ENCODE data around the gene SRPK2.
"Not testable (repeated sequence)": the region's sequence is repeated elsewhere in the genome, so short reads cannot be mapped to it uniquely, and the experiment has no call there.

Gene SRPK2

DNA sequence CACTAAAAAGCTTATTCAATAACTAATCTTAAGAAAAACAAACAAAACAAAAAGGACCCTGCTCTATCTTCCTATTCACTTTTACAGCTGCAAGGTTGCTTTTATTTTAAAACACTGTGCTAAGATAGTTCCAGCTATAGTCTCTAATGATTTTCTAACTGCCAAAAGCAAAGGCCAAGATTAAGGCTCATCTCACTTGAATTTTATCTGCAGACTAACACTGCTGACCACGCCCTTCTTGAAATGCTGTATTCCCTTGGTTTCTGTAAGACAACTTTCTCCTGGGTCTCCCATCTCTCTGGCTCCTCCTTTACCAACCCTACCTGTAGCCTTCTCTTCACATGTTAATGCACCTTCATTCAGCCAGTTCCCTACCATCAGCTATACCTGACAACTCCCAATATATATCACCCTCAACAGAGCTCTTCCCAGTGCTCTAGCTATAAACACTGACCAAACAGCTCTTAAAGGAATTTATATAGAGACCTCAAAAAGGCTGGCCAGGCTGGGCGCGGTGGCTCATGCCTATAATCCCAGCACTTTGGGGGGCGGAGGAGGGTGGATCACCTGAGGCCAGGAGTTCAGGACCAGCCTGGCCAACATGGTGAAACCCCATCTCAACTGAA, 11.7 kb downstream of the SRPK2 start:
- no peak for DNase-seq

- DNase-seq, result no peak
Measured at GRCh38 chr7:105369944-105370343, 18.8 kb downstream of the SRPK2 start.

DNA sequence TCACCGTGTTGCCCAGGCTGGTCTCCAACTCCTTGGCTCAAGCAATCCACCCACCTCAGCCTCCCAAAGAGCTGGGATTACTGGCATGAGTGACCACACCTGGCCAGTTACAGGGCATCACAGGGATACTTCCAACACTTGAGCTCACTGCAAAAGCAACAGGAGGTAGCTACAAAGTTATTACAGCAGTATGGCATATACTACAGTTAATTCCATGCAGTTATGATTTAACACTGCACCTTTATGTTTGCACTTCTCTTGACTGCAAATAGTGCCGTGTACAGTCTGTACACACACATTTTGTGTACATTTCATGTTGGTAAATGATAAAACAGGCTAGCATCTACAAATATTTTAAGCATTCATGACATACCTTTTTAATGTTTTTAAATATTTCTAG, 21.3 kb downstream of the SRPK2 start:
- no peak for DNase-seq

- DNase-seq, result no peak
Measured at GRCh38 chr7:105365541-105366534, 22.9 kb downstream of the SRPK2 start.

DNA sequence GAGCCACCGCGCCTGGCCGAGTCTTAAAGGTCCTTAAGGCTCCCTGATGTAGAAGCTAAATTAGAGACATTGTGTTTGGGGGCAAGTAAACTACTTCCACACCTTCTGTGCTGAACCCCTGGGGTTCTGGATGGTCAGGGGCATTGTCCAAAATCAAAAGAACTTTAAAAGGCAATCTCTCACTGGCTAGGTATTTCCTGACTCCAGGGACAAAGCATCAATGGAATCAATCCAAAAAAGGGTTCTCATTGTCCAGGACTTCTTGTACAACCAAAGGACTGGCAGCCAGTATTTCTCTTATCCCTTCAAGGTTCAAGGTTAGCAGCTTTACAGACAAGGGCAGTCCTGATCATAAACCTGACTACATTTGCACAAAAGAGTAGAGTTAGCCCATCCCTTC, 24.0 kb downstream of the SRPK2 start:
- no peak for DNase-seq

- not testable (repeated sequence) for DNase-seq
Measured at GRCh38 chr7:105363657-105364056, 25.1 kb downstream of the SRPK2 start.

- DNase-seq, result not testable (repeated sequence)
Measured at GRCh38 chr7:105362685-105363084, 26.0 kb downstream of the SRPK2 start.

DNA sequence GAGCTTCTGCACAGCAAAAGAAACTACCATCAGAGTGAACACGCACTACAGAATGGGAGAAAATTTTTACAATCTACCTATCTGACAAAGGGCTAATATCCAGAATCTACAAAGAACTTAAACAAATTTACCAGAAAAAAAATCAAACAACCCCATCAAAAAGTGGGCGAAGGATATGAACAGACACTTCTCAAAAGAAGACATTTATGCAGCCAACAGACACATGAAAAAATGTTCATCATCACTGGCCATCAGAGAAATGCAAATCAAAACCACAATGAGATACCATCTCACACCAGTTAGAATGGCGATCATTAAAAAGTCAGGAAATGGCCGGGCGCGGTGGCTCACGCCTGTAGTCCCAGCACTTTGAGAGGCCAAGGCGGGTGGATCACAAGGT, 26.7 kb downstream of the SRPK2 start:
- DNase-seq, result not testable (repeated sequence)

GRCh38 chr7:105360149-105360548, 28.6 kb downstream of the SRPK2 start:
- DNase-seq, result not testable (repeated sequence)

- DNase-seq, result no peak
Measured at GRCh38 chr7:105355701-105356100, 33.0 kb downstream of the SRPK2 start.

- no peak for DNase-seq
Measured at GRCh38 chr7:105354383-105354782, 34.3 kb downstream of the SRPK2 start.

GRCh38 chr7:105353752-105354328, 34.9 kb downstream of the SRPK2 start:
- DNase-seq, result no peak

- DNase-seq, result no peak
Measured at GRCh38 chr7:105352901-105353668, 35.6 kb downstream of the SRPK2 start.

DNA sequence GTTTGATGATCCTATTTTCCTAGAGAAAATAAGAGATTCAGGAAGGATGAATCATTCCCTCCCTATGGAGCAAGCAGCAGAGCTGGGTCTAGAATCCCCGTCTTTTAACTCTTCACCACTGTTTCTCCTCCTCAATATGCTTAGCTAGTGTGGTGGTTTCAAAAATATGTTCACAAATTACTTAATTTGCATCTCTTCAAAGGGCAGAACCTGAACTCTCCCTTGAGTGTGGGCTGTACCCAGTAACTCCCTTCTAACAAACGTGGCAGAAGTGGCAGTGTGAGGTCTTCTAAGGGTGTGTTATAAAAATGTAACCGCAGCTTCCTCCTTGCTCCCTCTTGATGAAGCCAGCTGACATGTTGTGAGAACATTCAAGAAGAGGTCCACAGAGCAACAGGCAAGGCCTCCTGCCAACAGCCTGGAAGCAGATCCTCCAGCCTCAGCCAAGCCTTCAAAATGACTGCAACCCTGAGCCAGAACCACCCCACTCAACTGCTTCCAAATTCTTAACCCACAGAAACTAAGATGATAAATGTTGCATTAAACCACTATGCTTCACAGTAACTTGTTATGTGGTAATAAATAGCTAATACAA, 36.6 kb downstream of the SRPK2 start:
- no peak for DNase-seq

DNA sequence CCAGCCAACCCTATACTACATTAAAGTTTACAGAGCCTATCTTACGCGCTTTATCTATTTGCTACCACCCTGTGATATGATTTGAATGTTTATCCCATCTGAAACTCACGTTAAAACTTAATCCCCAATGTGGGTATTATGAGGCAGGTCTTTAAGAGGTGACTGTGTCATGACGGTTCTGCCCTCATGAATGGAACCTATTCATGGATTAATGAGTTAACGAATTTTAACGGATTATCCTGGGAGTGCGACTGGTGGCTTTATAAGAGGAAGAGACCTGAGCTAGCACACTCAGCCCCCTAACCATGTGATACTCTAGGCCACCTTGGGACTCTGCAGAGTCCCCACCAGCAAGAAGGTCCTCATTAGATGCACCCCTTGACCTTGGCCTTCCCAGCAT, 37.8 kb downstream of the SRPK2 start:
- DNase-seq, result no peak

GRCh38 chr7:105348177-105348576, 40.5 kb downstream of the SRPK2 start:
- DNase-seq, result not testable (repeated sequence)

- no peak for DNase-seq
Measured at GRCh38 chr7:105346593-105347322, 42.0 kb downstream of the SRPK2 start.

- DNase-seq, result no peak
Measured at GRCh38 chr7:105346138-105346537, 42.6 kb downstream of the SRPK2 start.

DNA sequence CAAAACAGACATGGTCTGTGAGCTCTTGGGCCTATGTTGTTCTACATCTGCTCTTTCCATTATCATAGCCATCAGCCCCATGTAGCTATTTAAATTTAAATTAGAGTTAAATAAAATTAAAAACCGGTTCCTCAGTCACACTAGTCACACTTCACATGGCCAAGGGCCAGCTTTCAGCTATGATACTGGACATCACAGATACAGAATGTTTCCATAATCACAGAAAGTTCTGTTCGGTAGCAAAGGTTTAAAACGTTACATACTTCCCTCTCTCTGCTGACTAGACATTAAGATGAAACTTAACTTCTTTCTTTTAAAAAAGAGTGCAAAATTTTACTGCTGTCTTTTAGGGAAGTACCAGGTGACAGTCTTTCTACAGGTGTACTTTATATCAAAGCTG, 43.0 kb downstream of the SRPK2 start:
- DNase-seq, result no peak

- no peak for DNase-seq
Measured at GRCh38 chr7:105345003-105345402, 43.7 kb downstream of the SRPK2 start.

DNA sequence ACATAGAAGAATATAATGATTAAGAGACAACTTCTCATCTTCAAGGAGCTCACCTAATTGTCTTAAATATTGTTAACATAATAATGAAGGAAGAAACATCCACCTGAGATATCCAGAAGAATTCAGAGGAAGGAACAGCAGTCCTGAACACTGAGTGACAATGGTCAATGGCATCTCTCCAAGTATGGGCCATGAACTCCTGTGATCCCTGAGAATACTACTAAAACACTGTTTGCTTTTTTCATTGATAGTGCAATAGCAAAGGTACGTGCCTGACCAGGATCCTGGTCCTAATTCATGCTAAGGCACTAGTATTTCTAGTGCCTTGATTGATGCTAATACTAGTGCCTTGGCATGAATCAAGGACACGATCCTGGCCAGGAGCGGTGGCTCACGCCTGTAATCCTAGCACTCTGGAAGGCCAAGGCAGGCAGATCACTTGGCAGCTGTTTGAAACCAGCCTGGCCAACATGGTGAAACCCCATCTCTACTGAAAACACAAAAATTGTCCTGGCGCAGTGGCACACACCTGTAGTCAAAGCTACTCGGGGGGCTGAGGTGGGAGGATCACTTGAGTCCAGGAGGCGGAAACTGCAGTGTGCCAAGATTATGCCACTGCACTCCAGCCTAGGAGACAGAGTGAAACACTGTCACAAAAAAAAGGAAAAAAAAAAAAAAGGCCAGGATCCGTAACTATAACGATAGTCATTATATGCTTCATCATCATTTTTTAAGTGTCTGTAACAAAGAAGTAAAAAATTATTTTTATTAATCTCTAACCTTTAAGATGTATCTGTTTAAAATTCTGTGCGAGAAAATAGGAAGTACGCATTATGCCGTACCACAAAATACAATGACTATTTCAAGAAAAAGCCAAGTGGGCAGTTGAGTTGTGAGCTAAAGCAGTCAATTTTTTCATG, 49.1 kb downstream of the SRPK2 start:
- DNase-seq, result no peak

Measured in NCI-H1694 treated with DMSO at 0.1 percent for 48 hours (cell line).